Mesothelial cell of epicardium (in vitro differentiated cells): ENCODE results near the gene PDE6B. TPM values are rescaled to one million over a fixed set of nuclear protein-coding genes. Genes with fewer than 3 reads are reported as not detected.
"Not testable (repeated sequence)": the region's sequence is repeated elsewhere in the genome, so short reads cannot be mapped to it uniquely, and the experiment has no call there.

Experiments used
- DNase-seq, 2 experiments: peaks; one replicate each; pipeline ENCODE4 v3.0.0; 2021; ENCODE audit warnings: low spot score in 2 of 2; ENCODE audit not compliant: unreplicated experiment in 2 of 2
- H3K27ac Mint-ChIP-seq: 2 replicates; pipeline ENCODE4 v1.8.0; 2021; ENCODE audit warnings: mixed read lengths
- H3K27me3 Mint-ChIP-seq: 2 replicates; pipeline ENCODE4 v1.8.0; 2021; ENCODE audit warnings: low read depth, mixed read lengths
- H3K36me3 Mint-ChIP-seq: 2 replicates; pipeline ENCODE4 v1.8.0; 2021; ENCODE audit warnings: mixed read lengths
- H3K4me1 Mint-ChIP-seq: 2 replicates; pipeline ENCODE4 v1.8.0; 2021; ENCODE audit warnings: mixed read lengths
- H3K4me3 Mint-ChIP-seq: 2 replicates; pipeline ENCODE4 v1.8.0; 2021; ENCODE audit warnings: mild to moderate bottlenecking, moderate library complexity, mixed read lengths
- H3K9me3 Mint-ChIP-seq: 2 replicates; pipeline ENCODE4 v1.8.0; 2021; ENCODE audit warnings: mixed read lengths
- total RNA-seq: library from RNA; stranded (reverse); gene quantifications from 3 replicates; pipeline ENCODE4 v1.2.1, GENCODE V29; 2021
- TF ChIP-seq, protein P1 (sequence below): fragments of 200-600 bp; sonication (generic); IDR thresholded peaks from one replicate; pipeline ENCODE4 v1.5.0; 2021; ENCODE audit warnings: antibody characterized with exemption; ENCODE audit not compliant: unreplicated experiment

Gene PDE6B
- total RNA-seq, 1 donor from 2014 or later: 11.6 TPM

DNA sequence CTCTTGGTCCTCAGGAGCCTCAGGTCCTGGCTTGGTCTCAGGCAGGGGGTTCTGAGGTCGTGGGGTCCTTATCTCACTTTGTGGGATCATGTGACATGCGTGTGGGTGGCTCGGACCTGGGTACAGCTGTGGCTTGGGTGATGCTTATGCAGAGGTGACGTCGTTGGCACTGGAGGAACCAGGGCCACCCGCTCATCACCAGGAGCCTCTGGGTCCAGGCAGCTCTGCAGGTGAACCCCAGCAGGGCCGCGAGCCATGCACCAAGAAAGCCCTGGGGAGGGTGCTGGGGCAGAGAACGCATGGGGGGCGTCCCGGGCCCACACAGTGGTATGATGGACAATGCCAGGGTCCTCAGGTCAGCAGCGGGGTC, 40.0 kb downstream of the PDE6B start:
- TF ChIP-seq, protein P1, sequence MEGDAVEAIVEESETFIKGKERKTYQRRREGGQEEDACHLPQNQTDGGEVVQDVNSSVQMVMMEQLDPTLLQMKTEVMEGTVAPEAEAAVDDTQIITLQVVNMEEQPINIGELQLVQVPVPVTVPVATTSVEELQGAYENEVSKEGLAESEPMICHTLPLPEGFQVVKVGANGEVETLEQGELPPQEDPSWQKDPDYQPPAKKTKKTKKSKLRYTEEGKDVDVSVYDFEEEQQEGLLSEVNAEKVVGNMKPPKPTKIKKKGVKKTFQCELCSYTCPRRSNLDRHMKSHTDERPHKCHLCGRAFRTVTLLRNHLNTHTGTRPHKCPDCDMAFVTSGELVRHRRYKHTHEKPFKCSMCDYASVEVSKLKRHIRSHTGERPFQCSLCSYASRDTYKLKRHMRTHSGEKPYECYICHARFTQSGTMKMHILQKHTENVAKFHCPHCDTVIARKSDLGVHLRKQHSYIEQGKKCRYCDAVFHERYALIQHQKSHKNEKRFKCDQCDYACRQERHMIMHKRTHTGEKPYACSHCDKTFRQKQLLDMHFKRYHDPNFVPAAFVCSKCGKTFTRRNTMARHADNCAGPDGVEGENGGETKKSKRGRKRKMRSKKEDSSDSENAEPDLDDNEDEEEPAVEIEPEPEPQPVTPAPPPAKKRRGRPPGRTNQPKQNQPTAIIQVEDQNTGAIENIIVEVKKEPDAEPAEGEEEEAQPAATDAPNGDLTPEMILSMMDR: no peak
- peaks cover 2% of the 10 kb centered on the region for H3K4me1 Mint-ChIP-seq
- peaks cover 5% of the 10 kb centered on the region for H3K36me3 Mint-ChIP-seq
- peak overlapping the region; percentile 15 for H3K4me3 Mint-ChIP-seq
- DNase-seq: no peak
- no peaks in the 10 kb centered on the region for H3K9me3 Mint-ChIP-seq
- no peak overlapping the region for H3K27ac Mint-ChIP-seq
- H3K27me3 Mint-ChIP-seq: no peaks in the 10 kb centered on the region

DNA sequence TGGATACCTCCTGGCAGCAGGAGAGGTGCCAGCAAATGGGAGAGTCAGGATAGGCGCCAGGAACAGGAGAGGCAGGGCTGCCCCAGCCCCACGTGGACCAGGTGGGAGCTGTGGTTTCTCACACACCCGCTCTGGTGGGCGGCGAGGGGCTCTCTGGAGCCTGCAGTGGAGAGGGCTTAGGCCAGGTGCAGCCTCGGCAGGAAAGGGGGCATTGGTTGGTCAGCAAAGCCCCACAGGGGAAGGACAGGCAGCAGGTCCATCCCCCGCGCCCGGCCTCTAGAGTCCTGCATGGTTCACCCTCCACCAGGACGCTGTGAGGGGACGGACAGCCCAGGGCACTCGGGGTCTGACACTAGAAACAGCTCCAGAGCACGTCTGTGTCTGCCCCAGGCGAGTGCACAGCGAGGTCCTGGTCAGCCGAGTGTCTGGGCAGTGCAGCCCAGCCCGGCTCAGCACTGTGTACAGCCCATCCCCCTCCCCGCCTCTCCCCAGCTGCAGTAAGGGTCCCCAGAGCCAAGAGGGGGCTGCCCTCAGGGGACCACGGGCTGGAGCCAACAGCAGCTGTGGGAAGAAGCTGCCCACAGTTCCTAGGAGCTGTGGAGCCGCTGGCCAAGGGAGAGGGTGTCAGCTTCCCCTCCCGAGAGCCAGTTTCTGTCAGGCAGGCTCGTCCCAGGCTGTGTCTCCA, 40.5 kb downstream of the PDE6B start:
- no peak overlapping the region for H3K4me3 Mint-ChIP-seq
- H3K36me3 Mint-ChIP-seq: peaks cover 2% of the 10 kb centered on the region
- no peaks in the 10 kb centered on the region for H3K27me3 Mint-ChIP-seq
- no peaks in the 10 kb centered on the region for H3K9me3 Mint-ChIP-seq
- no peak overlapping the region for H3K27ac Mint-ChIP-seq
- H3K4me1 Mint-ChIP-seq: peaks cover 2% of the 10 kb centered on the region
- no peak for DNase-seq
- TF ChIP-seq, protein P1: no peak

DNA sequence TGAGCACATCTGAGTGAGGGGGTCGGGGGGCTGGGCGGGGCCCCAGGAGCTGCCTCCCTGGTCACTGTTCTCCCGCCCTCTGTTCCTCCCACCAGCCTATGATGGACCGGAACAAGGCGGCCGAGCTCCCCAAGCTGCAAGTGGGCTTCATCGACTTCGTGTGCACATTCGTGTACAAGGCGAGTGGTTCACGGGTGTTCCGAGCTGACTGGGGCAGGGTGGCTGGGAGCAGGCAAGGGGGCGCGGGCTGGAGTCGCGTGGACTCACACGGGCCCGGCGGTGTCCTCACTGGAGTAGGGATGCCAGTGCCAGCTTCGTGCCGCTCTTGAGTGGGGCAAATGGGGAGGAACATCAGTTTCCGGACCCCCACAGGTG, 41.0 kb downstream of the PDE6B start:
- no peak for DNase-seq
- Mint-ChIP-seq H3K27me3 (no peaks in the 10 kb centered on the region), H3K9me3 (no peaks in the 10 kb centered on the region), H3K4me3 (no peak overlapping the region), H3K36me3 (peaks cover 1% of the 10 kb centered on the region), H3K4me1 (peaks cover 2% of the 10 kb centered on the region), H3K27ac (no peak overlapping the region)
- TF ChIP-seq, protein P1: no peak

DNA sequence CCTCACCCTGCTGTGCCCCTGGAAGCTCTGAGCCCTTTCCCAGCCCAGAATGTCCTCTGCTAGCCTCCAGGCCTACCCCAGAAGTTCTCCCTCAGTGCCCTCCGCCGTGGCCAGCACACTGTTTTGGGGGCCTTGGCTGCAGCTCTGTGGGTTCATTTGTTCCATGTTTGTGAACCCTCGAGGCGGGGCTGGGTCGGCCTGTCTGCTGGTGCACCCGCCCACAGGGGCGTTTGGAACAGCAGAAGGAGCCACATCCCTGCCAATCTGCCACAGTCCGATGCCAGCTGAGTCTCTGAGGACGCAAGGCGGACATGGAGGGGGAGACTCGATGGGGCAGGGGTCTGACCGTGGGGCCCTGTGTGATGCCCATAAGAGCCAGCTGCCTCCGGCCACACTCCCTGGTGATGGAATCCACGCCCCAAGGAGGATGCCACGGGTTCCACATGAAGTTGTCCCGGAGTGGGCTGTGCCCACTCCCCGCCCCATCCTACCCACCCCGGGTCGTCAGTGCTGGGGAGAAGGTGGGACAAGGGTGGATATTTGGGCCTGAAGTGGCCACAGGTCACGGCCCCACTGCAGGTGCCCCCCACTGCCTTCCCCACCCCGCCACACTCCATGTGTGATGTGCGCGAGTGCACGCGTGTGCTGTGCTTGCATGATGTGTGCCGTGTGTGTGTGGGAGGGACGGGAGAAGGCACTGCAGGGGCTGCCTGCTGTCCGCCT, 41.6 kb downstream of the PDE6B start:
- TF ChIP-seq, protein P1: no peak
- Mint-ChIP-seq H3K4me1 (peaks cover 2% of the 10 kb centered on the region), H3K36me3 (peaks cover 1% of the 10 kb centered on the region), H3K4me3 (no peak overlapping the region), H3K9me3 (no peaks in the 10 kb centered on the region), H3K27me3 (no peaks in the 10 kb centered on the region), H3K27ac (no peak overlapping the region)
- DNase-seq: no peak

DNA sequence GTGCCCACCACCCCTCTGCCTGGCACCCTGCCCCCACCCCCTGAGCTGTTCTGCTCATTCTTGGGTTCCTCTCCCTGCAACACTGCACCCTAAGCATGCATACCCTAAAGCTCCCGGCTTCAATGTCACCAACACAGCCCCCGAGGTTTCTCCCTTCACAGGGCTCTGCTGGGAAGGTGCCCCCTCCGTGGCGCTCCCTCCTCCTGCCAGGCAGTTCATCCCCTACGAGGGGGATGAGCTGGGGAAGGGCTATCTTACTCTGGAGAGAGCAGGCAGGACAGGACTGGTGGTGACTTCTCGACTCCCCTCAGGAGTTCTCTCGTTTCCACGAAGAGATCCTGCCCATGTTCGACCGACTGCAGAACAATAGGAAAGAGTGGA, 42.2 kb downstream of the PDE6B start:
- Mint-ChIP-seq H3K4me3 (no peak overlapping the region), H3K27me3 (no peaks in the 10 kb centered on the region), H3K9me3 (no peaks in the 10 kb centered on the region), H3K36me3 (peaks cover 1% of the 10 kb centered on the region), H3K4me1 (peaks cover 2% of the 10 kb centered on the region), H3K27ac (no peak overlapping the region)
- DNase-seq: no peak
- TF ChIP-seq, protein P1: no peak

DNA sequence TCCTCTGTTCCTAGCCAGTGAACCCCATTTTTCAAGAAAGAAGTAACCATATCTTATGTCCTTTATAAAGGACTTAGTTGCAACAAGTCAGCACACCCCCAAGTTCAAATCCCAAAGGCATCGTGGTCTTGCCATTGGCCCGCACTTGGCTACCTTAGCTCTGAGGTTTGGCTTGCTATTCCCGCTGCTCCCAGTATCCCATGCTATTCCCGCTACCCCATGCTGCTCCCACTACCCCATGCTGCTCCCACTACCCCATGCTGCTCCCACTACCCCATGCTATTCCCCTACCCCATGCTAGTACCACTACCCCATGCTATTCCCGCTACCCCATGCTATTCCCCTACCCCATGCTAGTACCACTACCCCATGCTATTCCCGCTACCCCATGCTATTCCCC, 42.8 kb downstream of the PDE6B start:
- not testable (repeated sequence) for H3K27me3 Mint-ChIP-seq, H3K9me3 Mint-ChIP-seq, H3K36me3 Mint-ChIP-seq, H3K27ac Mint-ChIP-seq, H3K4me1 Mint-ChIP-seq, DNase-seq, H3K4me3 Mint-ChIP-seq

DNA sequence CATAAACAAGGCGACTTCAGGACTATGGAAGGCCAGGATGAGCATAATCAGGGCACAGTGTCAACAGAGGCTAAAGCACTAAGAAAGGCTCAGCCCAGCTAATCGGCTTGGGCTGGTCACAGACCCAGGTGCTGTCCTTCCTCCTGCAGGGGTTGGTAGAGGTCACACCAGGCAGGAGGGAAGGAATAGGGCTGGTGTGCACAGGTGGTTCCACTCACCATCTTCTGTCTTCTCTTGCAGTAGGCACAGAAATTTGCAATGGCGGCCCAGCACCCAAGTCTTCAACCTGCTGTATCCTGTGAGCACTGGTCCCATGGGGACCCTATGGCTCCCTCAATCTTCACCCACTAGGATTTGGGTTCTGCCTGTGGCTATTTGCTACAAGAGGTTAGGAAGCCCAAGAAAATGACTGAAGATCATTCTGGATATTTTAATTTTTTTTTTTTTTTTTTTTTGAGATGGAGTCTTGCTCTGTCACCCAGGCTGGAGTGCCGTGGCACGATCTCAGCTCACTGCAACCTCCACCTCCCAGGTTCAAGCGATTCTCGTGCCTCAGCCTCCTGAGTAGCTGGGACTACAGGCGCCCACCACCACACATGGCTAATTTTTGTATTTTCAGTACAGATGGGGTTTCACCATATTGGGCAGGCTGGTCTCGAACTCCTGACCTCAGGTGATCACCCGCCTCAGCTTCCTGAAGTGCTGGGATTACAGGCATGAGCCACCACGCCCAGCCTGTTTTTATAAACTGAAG, 44.6 kb downstream of the PDE6B start:
- H3K4me1 Mint-ChIP-seq, H3K36me3 Mint-ChIP-seq, H3K27me3 Mint-ChIP-seq, H3K4me3 Mint-ChIP-seq, H3K9me3 Mint-ChIP-seq, H3K27ac Mint-ChIP-seq, DNase-seq: not testable (repeated sequence)
